Measurements from ENCODE around the gene DTNA.
"Not testable (repeated sequence)": the region's sequence is repeated elsewhere in the genome, so short reads cannot be mapped to it uniquely, and the experiment has no call there.

The DTNA gene

GRCh38 chr18:34915046-34915445, 204.9 kb downstream of the DTNA start:
- H3K27me3 ChIP-seq (ENCODE audit: insufficient read depth, poor library complexity, severe bottlenecking), result no peaks in the 10 kb centered on the region
- H3K27ac ChIP-seq (ENCODE audit: poor library complexity, severe bottlenecking), result no peak overlapping the region
- TF ChIP-seq, protein P1, sequence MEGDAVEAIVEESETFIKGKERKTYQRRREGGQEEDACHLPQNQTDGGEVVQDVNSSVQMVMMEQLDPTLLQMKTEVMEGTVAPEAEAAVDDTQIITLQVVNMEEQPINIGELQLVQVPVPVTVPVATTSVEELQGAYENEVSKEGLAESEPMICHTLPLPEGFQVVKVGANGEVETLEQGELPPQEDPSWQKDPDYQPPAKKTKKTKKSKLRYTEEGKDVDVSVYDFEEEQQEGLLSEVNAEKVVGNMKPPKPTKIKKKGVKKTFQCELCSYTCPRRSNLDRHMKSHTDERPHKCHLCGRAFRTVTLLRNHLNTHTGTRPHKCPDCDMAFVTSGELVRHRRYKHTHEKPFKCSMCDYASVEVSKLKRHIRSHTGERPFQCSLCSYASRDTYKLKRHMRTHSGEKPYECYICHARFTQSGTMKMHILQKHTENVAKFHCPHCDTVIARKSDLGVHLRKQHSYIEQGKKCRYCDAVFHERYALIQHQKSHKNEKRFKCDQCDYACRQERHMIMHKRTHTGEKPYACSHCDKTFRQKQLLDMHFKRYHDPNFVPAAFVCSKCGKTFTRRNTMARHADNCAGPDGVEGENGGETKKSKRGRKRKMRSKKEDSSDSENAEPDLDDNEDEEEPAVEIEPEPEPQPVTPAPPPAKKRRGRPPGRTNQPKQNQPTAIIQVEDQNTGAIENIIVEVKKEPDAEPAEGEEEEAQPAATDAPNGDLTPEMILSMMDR (IDR thresholded peaks at IDR 0.05; ENCODE audit: poor library complexity, severe bottlenecking), result no peak
- no peak for ATAC-seq (ENCODE audit: low read depth)
- H3K9me3 ChIP-seq (ENCODE audit: severe bottlenecking), result no peaks in the 10 kb centered on the region
- H3K36me3 ChIP-seq (ENCODE audit: low read depth), result no peaks in the 10 kb centered on the region
- H3K4me1 ChIP-seq (ENCODE audit: insufficient read depth, poor library complexity, severe bottlenecking), result no peaks in the 10 kb centered on the region
- no peak overlapping the region for H3K4me3 ChIP-seq (ENCODE audit: severe bottlenecking)
- no peak for DNase-seq (ENCODE audit: low spot score)

GRCh38 chr18:34916539-34916938, 206.4 kb downstream of the DTNA start:
- not testable (repeated sequence) for H3K27me3 ChIP-seq (ENCODE audit: insufficient read depth, poor library complexity, severe bottlenecking); H3K36me3 ChIP-seq (ENCODE audit: low read depth); H3K4me1 ChIP-seq (ENCODE audit: insufficient read depth, poor library complexity, severe bottlenecking); ATAC-seq (ENCODE audit: low read depth); H3K4me3 ChIP-seq (ENCODE audit: severe bottlenecking); H3K27ac ChIP-seq (ENCODE audit: poor library complexity, severe bottlenecking); DNase-seq (ENCODE audit: low spot score); H3K9me3 ChIP-seq (ENCODE audit: severe bottlenecking)

GRCh38 chr18:34918856-34919255, 208.8 kb downstream of the DTNA start:
- H3K4me1 ChIP-seq (ENCODE audit: insufficient read depth, poor library complexity, severe bottlenecking), result no peaks in the 10 kb centered on the region
- ATAC-seq (ENCODE audit: low read depth), result no peak
- no peak overlapping the region for H3K27ac ChIP-seq (ENCODE audit: poor library complexity, severe bottlenecking)
- TF ChIP-seq, protein P1 (IDR thresholded peaks at IDR 0.05; ENCODE audit: poor library complexity, severe bottlenecking), result no peak
- no peaks in the 10 kb centered on the region for H3K36me3 ChIP-seq (ENCODE audit: low read depth)
- no peak overlapping the region for H3K4me3 ChIP-seq (ENCODE audit: severe bottlenecking)
- DNase-seq (ENCODE audit: low spot score), result no peak
- no peaks in the 10 kb centered on the region for H3K27me3 ChIP-seq (ENCODE audit: insufficient read depth, poor library complexity, severe bottlenecking)
- peaks cover 3% of the 10 kb centered on the region for H3K9me3 ChIP-seq (ENCODE audit: severe bottlenecking)

DNA sequence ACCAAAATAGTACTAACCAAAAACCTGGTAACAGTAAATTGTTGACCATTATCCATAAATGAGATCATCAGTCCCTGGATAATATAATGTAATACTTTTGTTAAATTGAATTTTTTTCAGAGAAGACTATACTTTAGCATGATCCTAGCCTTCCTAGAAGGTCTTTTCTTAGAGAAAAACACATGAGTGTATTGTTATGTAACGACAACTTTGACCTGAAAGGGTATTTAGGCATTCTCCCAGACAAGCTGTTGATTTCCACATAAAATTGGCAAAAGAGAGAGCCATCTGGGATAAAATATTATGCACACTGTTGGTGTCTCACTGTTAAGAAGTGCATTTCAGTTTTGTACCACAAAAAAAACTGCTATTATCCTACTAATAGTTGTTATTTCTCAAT, 211.1 kb downstream of the DTNA start:
- ATAC-seq (ENCODE audit: low read depth) (no peak), DNase-seq (ENCODE audit: low spot score) (no peak)
- Histone ChIP-seq H3K27ac (ENCODE audit: poor library complexity, severe bottlenecking) (no peak overlapping the region), H3K9me3 (ENCODE audit: severe bottlenecking) (peaks cover 3% of the 10 kb centered on the region), H3K27me3 (ENCODE audit: insufficient read depth, poor library complexity, severe bottlenecking) (no peaks in the 10 kb centered on the region), H3K36me3 (ENCODE audit: low read depth) (no peaks in the 10 kb centered on the region), H3K4me1 (ENCODE audit: insufficient read depth, poor library complexity, severe bottlenecking) (no peaks in the 10 kb centered on the region), H3K4me3 (ENCODE audit: severe bottlenecking) (no peak overlapping the region)
- TF ChIP-seq, protein P1 (IDR thresholded peaks at IDR 0.05; ENCODE audit: poor library complexity, severe bottlenecking), result no peak

DNA sequence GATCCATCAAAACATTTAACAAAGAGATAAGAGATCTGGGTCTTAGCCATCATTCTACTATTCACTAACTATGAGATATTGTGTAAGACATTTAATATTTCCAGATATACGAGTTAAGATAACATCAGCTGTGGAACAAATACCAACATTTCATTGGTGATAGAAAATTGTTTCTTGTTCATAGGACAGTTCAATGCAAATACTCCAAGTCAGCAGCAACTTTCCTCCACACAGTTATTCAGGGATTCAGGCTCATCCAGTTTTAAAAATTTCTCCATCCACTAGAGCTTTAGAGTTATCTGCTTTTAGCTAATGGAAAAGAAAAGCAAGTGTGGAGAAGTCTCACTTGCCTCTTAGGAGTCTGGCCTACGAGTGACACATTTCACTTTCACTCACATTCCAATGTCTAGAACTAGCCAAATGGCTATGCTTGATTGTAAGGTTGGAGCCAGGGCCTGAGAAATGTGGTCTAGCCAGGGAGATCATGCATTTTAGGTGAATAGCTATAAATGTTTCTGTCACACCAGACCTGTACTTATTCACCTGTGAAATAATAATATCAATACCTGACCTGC, 211.8 kb downstream of the DTNA start:
- H3K4me1 ChIP-seq (ENCODE audit: insufficient read depth, poor library complexity, severe bottlenecking), result no peaks in the 10 kb centered on the region
- TF ChIP-seq, protein P1 (IDR thresholded peaks at IDR 0.05; ENCODE audit: poor library complexity, severe bottlenecking), result no peak
- H3K27me3 ChIP-seq (ENCODE audit: insufficient read depth, poor library complexity, severe bottlenecking), result no peaks in the 10 kb centered on the region
- no peak for DNase-seq (ENCODE audit: low spot score)
- ATAC-seq (ENCODE audit: low read depth), result no peak
- H3K27ac ChIP-seq (ENCODE audit: poor library complexity, severe bottlenecking), result no peak overlapping the region
- peaks cover 3% of the 10 kb centered on the region for H3K9me3 ChIP-seq (ENCODE audit: severe bottlenecking)
- no peaks in the 10 kb centered on the region for H3K36me3 ChIP-seq (ENCODE audit: low read depth)
- no peak overlapping the region for H3K4me3 ChIP-seq (ENCODE audit: severe bottlenecking)

- H3K4me1 ChIP-seq (ENCODE audit: insufficient read depth, poor library complexity, severe bottlenecking); H3K27ac ChIP-seq (ENCODE audit: poor library complexity, severe bottlenecking); H3K4me3 ChIP-seq (ENCODE audit: severe bottlenecking); DNase-seq (ENCODE audit: low spot score); ATAC-seq (ENCODE audit: low read depth); H3K27me3 ChIP-seq (ENCODE audit: insufficient read depth, poor library complexity, severe bottlenecking); H3K36me3 ChIP-seq (ENCODE audit: low read depth); H3K9me3 ChIP-seq (ENCODE audit: severe bottlenecking): not testable (repeated sequence)
Observed at GRCh38 chr18:34922594-34922993, 212.5 kb downstream of the DTNA start.
